Measurements from ENCODE around the gene GADD45A. TPM values are rescaled to one million over a fixed set of nuclear protein-coding genes. Genes with fewer than 3 reads are reported as not detected.
A peak's percentile ranks its signal among the peaks of the same experiment; 100 is the strongest.
"Not testable (repeated sequence)": the region's sequence is repeated elsewhere in the genome, so short reads cannot be mapped to it uniquely, and the experiment has no call there.

Gene GADD45A
- total RNA-seq, 1 donor from 2014 or later, result 46.6 TPM

GRCh38 chr1:67664048-67664447, 21.0 kb upstream of the GADD45A start:
- DNase-seq (no peak), ATAC-seq (no peak)
- intact Hi-C loops (cut with micrococcal nuclease), result no loop called here

GRCh38 chr1:67665307-67665706, 19.7 kb upstream of the GADD45A start:
- ATAC-seq; intact Hi-C loops (cut with micrococcal nuclease); DNase-seq: not testable (repeated sequence)

- ATAC-seq (no peak), DNase-seq (no peak)
- intact Hi-C loops (cut with micrococcal nuclease), result no loop called here
Observed at GRCh38 chr1:67666636-67667035, 18.4 kb upstream of the GADD45A start.

- DNase-seq (no peak), ATAC-seq (no peak)
- intact Hi-C loops (cut with micrococcal nuclease), result no loop called here
Observed at GRCh38 chr1:67668660-67669059, 16.3 kb upstream of the GADD45A start.

GRCh38 chr1:67672260-67672803, 12.7 kb upstream of the GADD45A start:
- intact Hi-C loops (cut with micrococcal nuclease), result no loop called here

GRCh38 chr1:67673468-67674201, 11.4 kb upstream of the GADD45A start:
- no peak for DNase-seq
- intact Hi-C loops (cut with micrococcal nuclease), result no loop called here
- no peak for ATAC-seq

More at GRCh38 chr1:67672260-67672803, 12.7 kb upstream of the GADD45A start:
- ATAC-seq (peak; percentile 50), DNase-seq (no peak)

- peak; percentile 74 for ATAC-seq
- DNase-seq, result no peak
- intact Hi-C loops (cut with micrococcal nuclease), result no loop called here
Observed at GRCh38 chr1:67674260-67675011, 10.6 kb upstream of the GADD45A start.

GRCh38 chr1:67675800-67676199, 9.2 kb upstream of the GADD45A start:
- ATAC-seq (no peak), DNase-seq (no peak)
- intact Hi-C loops (cut with micrococcal nuclease), result no loop called here

- ATAC-seq (no peak), DNase-seq (no peak)
- intact Hi-C loops (cut with micrococcal nuclease), result no loop called here
Observed at GRCh38 chr1:67676287-67676686, 8.7 kb upstream of the GADD45A start.

- intact Hi-C loops (cut with micrococcal nuclease), result no loop called here
- ATAC-seq (no peak), DNase-seq (no peak)
Observed at GRCh38 chr1:67676946-67677345, 8.1 kb upstream of the GADD45A start.

- intact Hi-C loops (cut with micrococcal nuclease), result no loop called here
Observed at GRCh38 chr1:67677408-67677807, 7.6 kb upstream of the GADD45A start.

GRCh38 chr1:67677930-67678329, 7.1 kb upstream of the GADD45A start:
- ATAC-seq (no peak), DNase-seq (no peak)
- intact Hi-C loops (cut with micrococcal nuclease), result no loop called here

More at GRCh38 chr1:67677408-67677807, 7.6 kb upstream of the GADD45A start:
- ATAC-seq (no peak), DNase-seq (no peak)

GRCh38 chr1:67679691-67680090, 5.3 kb upstream of the GADD45A start:
- intact Hi-C loops (cut with micrococcal nuclease), result loop anchor here (10.0 kb wide), 1 partner anchor 115 kb away; no protein-coding TSS in a partner anchor
- no peak for ATAC-seq

GRCh38 chr1:67680486-67680885, 4.5 kb upstream of the GADD45A start:
- no peak for DNase-seq
- intact Hi-C loops (cut with micrococcal nuclease), result loop anchor here (10.0 kb wide), 1 partner anchor 116 kb away; no protein-coding TSS in a partner anchor
- ATAC-seq, result no peak

More at GRCh38 chr1:67679691-67680090, 5.3 kb upstream of the GADD45A start:
- no peak for DNase-seq

- intact Hi-C loops (cut with micrococcal nuclease), result loop anchor here (10.0 kb wide), 1 partner anchor 118 kb away; no protein-coding TSS in a partner anchor
- no peak for DNase-seq
- ATAC-seq, result no peak
Observed at GRCh38 chr1:67682659-67683197, 2.3 kb upstream of the GADD45A start.

GRCh38 chr1:67683316-67683715, 1.7 kb upstream of the GADD45A start:
- DNase-seq (no peak), ATAC-seq (no peak)
- intact Hi-C loops (cut with micrococcal nuclease), result loop anchor here (10.0 kb wide), 1 partner anchor 119 kb away; no protein-coding TSS in a partner anchor

- intact Hi-C loops (cut with micrococcal nuclease), result loop anchor here (10.0 kb wide), 1 partner anchor 119 kb away; no protein-coding TSS in a partner anchor
- DNase-seq (no peak), ATAC-seq (no peak)
Observed at GRCh38 chr1:67683766-67684525, 1.1 kb upstream of the GADD45A start.

GRCh38 chr1:67684526-67685066, 405 bp upstream of the GADD45A start:
- no peak for ATAC-seq
- intact Hi-C loops (cut with micrococcal nuclease), result loop anchor here (10.0 kb wide), 1 partner anchor 120 kb away; no protein-coding TSS in a partner anchor
- no peak for DNase-seq
